ENCODE measurements around the gene COL5A1.

COL5A1 gene

GRCh38 chr9:134724202-134724911 is 82.8 kb downstream of the COL5A1 start:
- no peak for DNase-seq (ENCODE audit: low read depth in 1 of 2, low spot score in 1 of 2)

DNA sequence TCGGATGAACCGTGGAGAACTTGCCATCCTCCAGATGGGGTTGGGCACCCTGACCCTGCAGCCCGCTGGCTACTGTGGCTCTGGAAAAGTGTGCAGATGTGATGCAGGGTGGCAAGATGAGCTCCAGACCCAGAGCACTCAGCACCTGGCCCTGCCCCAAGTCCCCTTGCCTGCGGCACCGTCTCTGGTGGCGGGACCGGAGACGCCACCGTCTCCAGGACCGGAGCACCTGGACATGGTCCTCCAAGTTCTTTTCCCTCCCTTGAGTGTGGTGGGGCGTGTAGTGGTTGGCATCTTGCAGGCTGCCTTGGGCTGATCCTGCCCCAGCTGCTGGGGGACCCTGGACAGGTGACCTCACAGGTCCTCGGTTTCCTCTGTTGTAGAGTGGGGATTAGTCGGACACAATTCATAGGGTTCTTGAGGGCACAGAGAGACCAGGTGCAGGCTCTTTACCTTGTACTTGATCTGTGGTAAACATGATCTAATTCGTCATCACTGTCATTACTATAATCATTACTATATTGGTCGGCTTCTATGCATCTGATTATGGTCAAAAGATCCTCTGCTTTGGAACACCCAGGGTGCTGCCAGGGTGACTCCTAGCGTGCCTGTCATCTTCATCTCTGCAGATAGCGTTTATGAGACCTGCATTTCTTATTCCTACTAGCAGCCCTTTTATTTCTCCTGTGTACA is 83.5 kb downstream of the COL5A1 start:
- no peak for DNase-seq (ENCODE audit: low read depth in 1 of 2, low spot score in 1 of 2)

DNA sequence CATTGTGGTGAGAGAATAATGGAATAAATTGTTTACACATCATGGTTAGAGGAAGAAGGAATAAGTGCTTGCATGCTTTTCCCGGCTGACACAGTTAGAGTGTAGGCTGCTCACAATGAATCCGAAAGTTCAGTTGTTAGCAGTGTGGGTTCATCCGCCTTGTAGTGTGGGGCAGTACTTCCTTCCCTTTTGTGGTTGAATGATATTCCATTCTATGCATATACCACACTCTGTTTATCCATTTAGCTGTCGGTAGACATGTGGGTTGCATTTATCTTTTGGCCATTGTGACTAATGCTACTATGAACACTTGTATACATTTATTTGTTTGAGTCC is 84.0 kb downstream of the COL5A1 start:
- DNase-seq (ENCODE audit: low read depth in 1 of 2, low spot score in 1 of 2): no peak

DNA sequence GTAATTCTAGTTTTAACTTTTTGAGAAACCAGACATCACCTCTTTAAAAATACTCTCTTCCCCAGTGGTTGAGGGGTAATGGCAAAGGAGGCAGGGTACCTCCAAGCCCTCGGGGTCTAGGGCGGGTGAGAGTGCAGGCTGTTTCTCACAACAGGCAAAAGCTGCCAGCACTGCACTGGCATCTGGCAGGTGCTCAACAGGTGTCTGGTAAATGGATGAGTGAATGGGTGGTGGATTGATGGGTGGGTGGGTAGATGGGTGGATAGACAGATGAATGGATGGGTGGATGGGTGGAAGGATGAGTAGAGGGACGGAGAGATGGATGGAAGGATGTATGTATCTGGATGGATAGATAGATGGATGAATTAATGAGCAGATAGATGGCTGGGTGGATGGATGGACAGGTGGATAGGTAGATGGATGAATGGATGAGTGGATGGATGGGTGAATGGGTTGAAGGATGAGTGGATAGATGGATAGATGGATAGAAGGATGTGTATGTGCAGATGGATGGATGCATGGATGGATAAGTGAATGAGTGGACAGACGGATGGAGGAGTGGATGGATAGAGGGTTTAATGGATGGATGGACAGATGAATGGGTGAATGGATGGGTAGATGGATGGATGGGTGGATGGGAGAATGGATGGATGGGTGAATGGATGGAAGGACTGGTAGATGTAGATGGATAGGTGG is 84.6 kb downstream of the COL5A1 start:
- no peak for DNase-seq (ENCODE audit: low read depth in 1 of 2, low spot score in 1 of 2)

GRCh38 chr9:134726722-134727034 is 85.1 kb downstream of the COL5A1 start:
- no peak for DNase-seq (ENCODE audit: low read depth in 1 of 2, low spot score in 1 of 2)

DNA sequence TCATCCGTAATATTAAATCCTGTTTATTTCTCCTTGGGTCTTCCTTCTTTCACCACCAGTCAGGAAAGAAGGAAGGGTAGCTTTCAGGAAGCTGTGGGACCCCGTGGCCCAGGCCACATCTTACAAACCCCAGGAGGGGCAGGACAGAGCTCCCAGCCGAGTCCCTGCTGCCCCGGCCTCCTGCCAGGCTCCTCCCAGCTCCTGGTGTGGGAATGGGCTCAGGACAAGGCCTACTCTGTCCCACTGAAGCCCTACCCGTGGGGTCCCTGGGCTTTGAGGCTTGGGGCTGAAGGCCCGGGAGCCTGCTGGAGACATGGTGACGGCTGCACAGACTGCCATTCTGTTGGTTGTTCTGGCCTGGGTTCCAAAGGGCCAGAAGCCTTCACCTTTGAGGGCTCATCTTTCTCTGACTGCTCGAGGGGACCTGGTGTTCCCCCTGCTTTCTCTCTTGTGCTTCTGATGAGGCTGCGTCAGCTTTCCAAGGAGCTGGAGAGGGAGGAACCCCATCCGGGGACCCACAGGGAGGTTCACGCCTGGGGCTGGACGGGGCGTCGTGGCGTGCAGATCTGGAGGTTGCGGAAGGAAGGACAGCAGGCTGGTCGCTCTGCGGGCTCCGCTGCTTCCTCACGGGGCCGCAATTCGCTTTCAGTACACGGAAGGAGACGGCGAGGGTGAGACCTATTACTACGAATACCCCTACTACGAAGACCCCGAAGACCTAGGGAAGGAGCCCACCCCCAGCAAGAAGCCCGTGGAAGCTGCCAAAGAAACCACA is 86.6 kb downstream of the COL5A1 start:
- no peak for DNase-seq (ENCODE audit: low read depth in 1 of 2, low spot score in 1 of 2)

DNA sequence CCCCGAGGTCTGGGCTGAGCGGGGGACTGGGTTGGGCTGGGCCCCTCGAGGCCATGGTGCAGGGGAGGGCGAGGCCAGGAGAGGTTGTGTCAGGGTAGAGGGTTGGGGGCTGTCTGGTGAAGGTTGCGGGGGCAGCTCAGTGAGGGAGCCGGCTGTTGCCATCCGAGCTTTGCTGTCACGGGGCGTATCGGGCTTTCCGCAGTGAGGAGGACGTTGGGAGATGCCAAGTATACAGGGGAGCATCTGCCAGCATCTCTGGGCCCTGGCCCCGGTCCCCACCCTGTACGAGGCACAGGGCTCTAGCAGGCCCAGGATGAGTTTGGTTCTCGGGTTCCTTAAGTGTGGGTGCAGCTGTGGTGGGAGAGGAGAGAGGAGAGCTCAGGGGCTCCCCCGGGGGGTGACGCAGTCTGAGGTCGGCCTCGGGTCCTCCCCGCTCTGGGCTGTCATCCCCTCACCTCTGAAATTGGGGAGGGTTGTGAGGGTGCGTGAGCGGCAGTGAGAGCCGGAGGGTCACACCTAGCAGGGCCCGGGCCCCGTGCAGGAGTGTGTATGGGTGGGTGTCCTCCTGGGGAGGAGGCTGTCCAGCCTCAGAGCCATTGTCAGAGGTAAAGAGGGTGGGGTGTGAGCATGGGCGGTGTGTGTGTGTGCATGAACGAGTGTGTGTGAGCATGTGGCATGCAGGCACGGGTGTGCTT is 87.3 kb downstream of the COL5A1 start:
- no peak for DNase-seq (ENCODE audit: low read depth in 1 of 2, low spot score in 1 of 2)

DNA sequence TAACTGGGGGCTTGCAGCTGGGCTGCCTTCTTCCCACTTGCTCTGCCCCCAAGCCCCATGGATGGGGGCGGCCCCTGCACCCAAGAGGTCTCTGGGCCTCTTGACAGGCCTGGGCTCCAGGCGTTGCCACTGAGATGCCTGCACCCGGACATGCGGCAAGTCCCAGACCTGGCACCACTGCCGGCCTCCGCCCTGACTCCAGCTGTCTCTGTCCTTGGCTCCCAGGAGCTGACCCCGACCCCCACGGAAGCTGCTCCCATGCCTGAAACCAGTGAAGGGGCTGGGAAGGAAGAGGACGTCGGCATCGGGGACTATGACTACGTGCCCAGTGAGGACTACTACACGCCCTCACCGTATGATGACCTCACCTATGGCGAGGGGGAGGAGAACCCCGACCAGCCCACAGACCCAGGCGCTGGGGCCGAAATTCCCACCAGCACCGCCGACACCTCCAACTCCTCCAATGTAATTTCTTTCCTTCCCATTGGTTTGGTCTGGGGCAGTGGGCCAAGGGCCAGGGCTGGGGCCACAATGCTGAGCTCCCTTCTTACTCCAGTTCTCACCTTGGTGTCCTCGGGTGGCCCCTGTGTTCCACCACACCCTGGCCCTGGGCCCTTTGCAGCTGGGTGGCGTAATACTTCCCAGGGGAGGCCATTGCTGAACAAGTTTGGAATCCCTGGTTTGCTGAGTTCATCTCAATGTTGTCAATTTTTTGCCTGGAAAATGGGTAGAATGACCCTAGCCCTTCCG is 88.6 kb downstream of the COL5A1 start:
- no peak for DNase-seq (ENCODE audit: low read depth in 1 of 2, low spot score in 1 of 2)

- no peak for DNase-seq (ENCODE audit: low read depth in 1 of 2, low spot score in 1 of 2)
Observed at GRCh38 chr9:134730761-134731496, 89.3 kb downstream of the COL5A1 start.

DNA sequence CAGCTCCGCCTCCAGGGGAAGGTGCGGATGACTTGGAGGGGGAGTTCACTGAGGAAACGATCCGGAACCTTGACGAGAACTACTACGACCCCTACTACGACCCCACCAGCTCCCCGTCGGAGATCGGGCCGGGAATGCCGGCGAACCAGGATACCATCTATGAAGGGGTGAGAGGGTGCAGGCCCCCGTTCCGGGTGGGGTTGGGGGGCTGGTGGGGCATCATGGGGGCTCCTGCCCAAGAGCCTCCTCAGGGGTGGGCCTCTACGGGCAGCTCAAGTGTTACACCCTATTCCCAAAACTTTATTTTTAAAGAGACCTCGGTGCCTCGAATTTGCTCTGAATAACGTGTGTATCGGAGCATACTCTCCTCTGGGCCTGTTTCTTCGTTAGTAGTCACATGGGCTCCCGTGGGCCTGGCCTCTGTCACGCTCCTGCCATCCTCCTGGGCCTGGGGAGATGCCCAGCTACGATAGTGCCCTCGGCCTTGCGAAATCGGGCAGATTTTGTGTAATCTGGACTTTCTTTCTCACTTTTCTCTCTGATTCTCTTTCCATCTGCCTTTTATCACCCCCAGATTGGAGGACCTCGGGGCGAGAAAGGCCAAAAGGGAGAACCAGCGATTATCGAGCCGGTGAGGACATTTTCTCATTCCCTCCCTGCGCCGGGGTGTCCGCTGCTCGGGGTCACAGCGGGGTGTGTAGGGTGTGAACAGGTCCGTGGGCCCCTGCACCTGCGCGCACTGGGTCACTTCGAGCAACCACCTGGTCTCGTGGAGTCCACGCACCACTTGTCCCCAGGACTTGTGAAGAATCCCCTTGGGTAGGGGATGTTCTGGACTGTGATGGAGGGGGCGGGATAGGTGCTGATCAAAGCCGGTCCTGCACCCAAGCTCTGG is 90.1 kb downstream of the COL5A1 start:
- DNase-seq (ENCODE audit: low read depth in 1 of 2, low spot score in 1 of 2): no peak

GRCh38 chr9:134732392-134733110 is 90.9 kb downstream of the COL5A1 start:
- DNase-seq (ENCODE audit: low read depth in 1 of 2, low spot score in 1 of 2): no peak

GRCh38 chr9:134733480-134734232 is 92.1 kb downstream of the COL5A1 start:
- no peak for DNase-seq (ENCODE audit: low read depth in 1 of 2, low spot score in 1 of 2)

- no peak for DNase-seq (ENCODE audit: low read depth in 1 of 2, low spot score in 1 of 2)
Observed at GRCh38 chr9:134734270-134734669, 92.7 kb downstream of the COL5A1 start.

- DNase-seq (ENCODE audit: low read depth in 1 of 2, low spot score in 1 of 2): no peak
Observed at GRCh38 chr9:134735441-134736175, 94.0 kb downstream of the COL5A1 start.

DNA sequence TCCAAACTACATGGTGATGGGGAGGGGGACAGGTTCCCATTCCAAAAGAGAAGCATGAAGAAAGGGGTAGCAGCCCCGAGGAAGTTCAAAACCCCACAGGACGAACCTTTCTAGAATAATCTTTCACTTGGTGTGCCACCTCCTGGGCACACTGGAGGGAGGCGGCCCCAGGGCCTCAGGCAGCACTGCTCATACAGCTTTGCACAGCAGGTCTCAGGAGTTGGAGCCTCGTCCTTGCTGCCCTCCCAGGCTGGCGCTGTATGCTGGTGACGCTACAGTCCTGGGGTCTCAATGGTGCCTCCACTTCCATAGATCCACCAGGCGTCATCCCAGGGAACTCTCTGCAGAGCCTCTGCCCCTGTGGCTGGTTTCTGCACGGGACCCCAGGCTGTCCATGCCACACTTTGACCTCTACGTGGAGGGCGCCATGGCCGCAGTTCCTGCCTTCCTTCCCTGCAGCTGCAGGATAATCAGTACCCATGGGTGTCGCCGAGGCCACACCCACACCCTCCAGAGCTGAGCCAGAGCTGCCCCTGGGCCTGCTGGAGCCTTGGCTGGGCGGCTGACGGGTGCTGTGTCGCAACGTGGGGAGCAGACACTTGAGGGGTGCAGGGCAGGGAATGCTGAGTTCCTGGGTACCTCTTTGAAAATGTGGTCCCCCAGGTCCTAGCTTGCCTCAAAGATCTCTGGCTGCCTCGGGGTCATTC is 95.3 kb downstream of the COL5A1 start:
- DNase-seq (ENCODE audit: low read depth in 1 of 2, low spot score in 1 of 2): no peak

All from activated T-helper 1 cell treated with anti-CD3 and anti-CD28 coated beads, Interleukin-2, amount 50 U/mL, for 16 hours (primary cell).